NCI-H446 (cell line): Measurements from ENCODE around the gene BAD.

ENCODE experiments used
- DNase-seq, 2 experiments: peaks; one replicate each; lab custom pipeline; 2025; lab: John Stamatoyannopoulos, UW

Gene BAD

DNA sequence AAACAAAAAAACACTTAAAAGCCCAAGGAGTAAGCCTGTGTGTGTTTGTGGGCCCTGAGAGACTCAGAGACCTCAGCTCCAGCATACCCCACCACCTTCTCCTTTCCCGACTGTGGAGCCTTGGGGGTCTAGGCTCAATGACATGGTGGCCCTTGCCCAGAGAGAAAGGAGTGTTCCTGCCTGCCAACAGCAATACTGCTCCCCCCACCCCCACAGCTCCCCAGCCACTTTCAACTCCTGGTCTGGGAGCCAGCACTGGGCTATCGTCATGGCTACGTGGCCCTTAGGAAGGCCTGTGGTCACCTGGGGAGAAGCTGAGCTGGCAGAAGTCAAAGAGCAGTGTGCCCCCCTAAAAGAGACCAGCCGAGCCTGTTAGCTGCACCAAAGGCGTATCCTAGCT lies 40.4 kb downstream of the BAD start:
- DNase-seq, result no peak

DNA sequence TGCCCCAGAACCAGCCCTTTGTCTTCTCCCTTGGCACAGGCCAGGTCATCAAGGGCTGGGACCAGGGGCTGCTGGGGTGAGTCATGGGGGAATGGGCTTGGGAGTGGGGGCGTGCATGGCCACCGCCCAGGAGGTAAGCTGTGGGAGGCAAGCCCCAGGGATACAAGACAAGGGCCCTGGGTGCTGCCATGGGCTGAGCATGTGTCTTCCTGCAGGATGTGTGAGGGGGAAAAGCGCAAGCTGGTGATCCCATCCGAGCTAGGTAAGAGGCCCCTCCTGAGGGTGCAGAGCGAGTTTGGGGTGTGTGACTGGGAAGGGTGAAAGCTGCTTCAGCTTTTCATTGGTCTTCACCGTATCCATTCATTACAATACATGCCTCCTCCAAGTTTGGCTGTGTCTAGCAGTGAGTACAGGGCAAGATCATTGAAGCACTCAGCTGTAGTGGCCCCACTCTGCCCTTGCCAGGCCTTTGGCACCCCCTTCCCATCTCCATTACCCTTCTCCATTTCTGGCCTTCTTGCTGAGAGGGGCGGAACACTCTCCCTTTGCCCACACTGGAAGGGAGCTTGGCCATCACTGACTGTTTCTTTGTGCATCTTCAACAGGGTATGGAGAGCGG lies 41.1 kb downstream of the BAD start:
- DNase-seq, result no peak

DNA sequence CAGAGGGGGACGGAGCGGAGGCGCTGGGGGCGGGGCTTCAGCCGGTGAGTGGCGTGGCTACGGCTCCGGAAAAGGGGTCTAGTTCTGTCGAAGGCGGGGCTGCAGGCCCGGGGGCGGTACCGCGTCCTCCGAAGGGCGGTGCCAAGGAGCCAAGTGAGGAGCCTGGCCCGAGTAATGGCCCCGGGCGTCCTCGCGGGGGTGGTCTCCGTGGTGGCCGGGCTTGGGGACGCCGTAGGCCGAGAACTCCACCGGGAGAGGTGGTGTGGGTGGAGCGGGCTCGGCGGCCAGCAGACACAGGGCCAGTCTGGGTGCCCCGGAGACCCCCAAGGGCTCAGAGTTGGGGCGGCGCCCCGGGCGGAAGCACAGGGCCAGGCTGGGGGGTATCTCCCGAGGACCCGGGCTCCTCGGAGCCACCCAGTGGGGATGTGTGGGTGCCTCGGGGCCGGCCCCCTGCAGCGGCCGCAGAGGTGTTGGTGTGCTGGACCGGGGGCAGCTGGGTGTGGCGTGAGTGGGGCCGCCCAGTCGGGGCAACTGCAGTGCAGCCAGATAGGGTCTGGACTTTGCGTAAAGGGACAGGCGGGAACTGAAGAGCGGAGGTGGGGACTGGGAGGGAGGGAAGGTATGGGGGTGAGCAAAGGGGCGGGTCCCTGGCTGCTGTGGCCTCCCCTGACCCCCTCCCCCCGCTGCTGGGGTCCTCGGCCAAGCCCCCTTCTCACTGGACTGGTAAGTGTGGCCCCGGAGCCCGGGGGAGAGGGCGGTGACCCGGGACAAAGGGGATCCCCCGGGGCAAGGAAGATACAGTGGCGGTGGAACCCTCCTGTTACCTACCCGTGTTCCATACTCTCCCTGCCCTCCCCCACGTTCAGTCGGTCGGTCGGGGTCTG lies 42.7 kb downstream of the BAD start:
- peak in 1 of 2 experiments; percentile 61 for DNase-seq

DNA sequence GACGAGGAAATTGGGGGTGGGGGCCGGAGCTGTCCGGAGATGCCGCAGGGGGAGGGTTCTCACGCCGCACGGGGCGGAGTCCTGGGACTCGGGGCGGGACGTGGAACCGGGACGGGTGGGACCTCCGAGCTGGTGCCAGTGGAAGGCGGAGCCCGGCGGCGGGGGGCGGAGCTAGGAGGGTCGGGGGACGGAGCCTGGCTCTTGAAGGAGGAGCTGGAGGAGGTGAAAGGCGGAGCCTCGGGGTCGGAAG lies 43.3 kb downstream of the BAD start:
- peak; percentile 98 to 99 for DNase-seq

DNA sequence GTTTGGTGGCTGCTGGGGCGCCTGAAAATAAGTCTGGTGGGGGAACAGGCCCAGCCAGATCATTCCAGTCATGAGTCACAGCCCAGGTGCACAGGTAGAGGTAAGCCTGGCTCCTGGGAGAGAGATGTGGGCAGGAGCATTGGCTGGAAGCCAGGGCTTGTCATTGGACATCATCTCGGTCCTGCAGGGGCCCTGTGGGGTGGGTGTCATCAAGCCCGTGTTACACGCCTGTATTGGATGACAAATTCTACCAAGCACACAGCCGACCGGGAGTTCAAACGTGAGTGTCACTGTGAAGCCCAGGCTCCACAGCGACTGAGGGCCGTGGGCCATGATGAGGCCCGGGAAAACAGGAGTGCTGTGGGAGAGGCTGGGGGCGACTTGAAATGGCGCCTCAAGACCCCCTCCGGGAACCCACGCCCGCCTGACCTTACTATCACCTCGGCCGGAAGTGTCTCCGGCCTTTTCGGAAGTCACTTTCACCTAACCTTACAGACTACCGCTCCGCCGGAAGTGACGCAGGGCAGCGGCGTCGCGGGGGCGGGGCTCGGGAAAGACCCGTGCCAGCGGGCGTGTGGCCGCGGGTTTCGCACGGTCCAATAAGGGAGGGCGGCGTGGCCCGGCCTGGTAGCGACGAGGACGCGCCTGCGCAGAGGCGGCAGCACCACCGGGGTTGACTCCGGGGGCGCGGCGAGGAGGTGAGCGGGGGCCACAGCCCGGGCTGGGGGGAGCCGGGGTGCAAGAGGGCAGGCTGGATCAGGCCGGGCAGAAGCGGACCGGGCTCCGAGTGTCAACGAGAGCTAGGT lies 43.8 kb downstream of the BAD start, which contains the start of gene FKBP2:
Gene FKBP2, plus strand, starts transcription at position 661 of the 806 bp plus-strand sequence. CDS start 1,293 bp downstream, outside the sequence.
- peak; percentile 96 to 99 for DNase-seq

DNA sequence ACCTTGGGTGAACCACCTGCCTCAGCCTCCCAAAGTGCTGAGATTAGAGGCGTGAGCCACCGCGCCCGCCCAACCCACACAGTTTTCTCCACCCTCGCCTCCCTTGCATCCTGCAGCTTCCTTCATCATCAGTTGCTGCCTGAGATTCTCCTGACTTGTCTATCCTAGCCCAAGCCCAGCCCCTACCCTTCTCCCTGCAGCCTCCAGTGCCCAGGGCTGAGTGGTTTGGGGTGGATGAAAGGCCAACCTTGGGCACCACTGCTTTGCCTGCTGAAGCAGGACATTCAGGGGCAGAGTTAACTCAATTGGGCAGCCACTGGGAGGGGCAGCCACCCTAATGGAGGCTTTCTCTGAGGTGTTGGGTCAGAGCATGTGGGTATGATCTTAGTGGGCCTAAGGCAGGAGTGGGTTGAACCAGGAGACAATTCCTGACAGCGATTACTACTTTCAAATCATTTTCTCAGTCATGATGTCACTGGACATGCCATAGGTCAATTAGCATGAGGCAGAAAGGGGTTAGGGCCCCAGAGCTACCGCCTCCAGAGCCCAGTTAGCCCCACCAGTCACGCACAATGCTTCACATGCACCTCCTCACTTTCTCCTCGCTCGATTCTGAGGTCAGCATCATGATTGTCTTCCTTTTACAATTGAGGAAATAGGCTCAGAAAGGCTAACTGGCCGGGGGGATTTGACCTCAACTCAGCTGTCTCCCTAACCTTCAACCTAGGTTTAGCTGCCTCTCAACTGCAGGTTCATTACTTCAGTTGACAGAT lies 44.6 kb downstream of the BAD start:
- DNase-seq, result no peak

DNA sequence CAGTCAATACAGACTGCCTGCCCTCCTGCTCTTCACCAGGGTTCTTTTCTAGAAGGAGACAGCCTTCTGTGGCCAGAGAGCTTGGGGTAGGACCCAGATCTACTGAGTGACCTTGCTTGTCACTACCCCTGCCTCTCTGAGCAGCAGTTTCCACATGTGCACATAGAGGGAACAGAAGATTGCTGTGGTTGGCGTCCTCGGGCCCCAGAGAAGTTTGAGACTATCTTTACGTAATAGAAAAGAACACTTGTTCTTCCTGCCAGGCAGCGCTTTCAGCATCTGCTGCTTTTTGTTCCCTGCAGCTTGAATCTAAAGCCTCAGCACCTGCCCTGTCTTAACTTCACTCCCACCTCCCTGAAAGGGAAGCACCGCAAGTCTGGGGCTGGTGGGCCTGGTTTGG lies 45.5 kb downstream of the BAD start:
- no peak for DNase-seq

DNA sequence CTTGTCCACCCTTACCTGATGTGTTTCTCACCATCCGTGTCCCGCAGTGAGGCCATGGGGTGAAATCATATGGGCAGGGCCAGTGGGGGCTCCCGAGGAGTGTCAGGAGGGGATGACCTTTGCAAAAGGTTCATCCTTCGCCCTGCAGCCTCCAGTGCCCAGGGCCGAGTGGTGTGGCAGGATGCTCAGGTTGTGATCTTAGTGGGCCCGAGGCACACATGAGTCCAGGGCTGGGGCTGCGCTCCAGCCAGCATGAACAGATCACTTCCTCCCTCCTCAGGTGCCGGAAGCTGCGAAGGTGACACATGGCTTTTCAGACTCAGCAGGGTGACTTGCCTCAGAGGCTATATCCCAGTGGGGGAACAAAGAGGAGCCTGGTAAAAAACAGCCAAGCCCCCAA lies 46.4 kb downstream of the BAD start:
- no peak for DNase-seq

DNA sequence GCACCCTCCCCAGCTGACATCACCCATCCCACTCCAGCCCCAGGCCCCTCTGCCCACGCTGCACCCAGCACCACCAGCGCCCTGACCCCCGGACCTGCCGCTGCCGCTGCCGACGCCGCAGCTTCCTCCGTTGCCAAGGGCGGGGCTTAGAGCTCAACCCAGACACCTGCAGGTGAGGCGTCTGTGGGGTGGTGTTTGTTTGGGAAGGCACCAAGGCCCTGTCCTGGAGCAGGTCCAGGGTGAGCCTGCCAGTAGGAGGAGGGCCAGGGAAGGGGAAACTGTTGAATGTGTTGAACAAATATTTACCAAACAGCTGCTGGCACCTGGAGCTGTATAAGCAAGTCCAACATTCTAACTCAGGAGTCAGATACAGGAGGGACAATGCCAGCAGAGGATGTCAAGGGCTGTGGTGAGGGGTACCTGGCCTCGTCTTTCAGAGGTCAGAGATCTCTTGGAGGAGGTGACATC lies 46.9 kb downstream of the BAD start:
- no peak for DNase-seq

DNA sequence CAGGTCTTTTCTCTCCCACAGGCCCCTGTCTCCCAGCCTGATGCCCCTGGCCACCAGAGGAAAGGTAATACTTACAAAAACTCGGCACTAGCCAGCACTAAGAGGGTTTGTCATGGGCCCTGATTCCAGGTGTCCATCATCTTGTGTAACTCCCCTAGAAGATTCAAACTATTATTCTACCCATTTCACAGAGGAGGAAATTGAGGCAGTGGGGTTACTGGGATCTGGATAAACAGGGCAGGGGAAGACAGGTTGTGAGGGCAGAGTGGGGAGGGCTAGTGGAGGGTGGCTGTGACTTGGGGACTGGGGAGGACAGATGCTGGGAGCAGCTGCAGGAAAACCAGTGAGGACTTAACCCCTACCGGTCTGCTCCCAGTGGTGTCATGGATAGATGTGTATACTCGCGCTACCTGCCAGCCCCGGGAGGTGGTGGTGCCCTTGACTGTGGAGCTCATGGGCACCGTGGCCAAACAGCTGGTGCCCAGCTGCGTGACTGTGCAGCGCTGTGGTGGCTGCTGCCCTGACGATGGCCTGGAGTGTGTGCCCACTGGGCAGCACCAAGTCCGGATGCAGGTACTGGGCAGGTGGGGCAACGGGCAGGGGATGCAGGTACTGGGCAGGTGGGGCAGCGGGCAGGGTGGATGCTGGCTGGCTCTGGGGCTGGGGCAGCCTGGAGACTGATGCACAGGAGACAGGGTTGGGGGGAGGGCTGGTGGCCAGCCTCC lies 48.9 kb downstream of the BAD start:
- no peak for DNase-seq

DNA sequence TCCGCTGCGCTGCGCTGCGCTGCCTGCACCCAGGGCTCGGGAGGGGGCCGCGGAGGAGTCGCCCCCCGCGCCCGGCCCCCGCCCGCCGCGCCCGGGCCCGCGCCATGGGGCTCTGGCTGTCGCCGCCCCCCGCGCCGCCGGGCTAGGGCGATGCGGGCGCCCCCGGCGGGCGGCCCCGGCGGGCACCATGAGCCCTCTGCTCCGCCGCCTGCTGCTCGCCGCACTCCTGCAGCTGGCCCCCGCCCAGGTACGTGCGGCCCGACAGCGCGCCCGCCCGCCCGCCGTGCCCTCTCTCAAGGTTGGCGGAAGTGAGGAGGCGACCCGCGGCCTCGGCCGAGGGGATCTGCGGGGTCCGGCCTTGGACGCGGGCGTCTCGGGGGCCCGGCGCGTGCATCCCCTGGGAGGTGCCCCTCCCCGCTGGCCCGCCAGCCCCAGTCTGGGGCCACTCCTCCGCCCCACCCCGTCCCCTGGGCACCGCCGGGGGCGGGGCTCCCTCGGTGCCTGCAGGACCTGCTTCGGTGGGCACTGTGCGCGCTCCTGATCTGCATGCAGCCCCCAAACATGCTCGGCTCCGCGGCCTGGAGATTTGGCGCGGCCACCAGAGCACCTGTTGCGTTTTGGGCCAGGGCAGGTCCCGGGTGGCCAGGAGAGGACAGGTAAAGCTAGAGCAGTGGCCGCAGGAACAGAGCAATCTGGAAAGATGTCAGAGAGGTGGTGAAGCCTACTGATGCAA lies 49.7 kb downstream of the BAD start:
- DNase-seq, result peak in 1 of 2 experiments; percentile 59

DNA sequence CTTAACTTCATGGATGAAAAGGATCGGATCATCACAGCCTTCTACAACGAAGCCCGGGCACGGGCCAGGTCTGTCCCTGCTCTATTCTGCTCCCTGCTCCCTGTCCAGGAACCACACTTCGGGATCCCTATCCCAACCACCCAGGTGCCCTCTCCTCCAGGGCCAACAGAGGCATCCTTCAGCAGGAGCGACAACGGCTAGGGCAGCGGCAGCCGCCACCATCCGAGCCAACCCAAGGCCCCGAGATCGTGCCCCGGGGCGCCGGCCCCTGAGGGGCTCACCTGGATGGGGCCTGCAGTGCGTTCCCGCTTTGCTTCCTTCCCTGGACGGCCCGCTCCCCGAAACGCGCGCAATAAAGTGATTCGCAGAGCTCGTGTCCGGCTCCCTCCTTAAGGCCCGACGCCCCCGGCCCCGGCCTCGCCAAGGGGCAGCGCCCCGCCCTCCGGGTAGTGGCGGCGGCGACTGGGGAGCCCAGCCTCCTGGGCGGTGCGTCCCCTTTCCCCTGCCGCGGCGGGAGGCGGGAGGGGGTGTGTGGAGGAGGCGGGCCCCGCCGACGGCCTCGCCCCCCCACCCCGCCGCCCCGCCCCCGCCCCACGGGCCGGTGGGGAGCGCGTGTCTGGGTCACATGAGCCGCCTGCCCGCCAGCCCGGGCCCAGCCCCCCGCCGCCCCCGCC lies 50.4 kb downstream of the BAD start, which contains the start of gene VEGFB:
Gene VEGFB, plus strand, starts transcription at position 672 of the 674 bp plus-strand sequence. CDS start 250 bp downstream, outside the sequence.
- peak in 1 of 2 experiments; percentile 70 for DNase-seq

DNA sequence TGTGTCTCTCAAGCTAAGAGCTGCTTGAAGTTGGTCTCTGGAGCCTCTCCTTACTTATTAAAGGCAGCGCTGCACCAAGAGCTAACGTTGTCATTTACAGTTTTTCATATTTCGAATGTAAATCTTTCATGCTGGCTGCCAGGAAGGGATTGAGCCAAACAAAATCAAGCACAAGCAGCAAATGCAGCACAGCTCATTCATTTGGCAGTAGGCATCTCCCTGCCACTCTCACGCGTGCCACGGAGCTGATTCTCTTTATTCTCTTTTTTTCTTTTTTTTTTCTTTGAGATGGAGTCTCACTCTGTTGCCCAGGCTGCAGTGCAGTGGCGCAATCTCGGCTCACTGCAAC lies 51.5 kb downstream of the BAD start:
- DNase-seq, result no peak

DNA sequence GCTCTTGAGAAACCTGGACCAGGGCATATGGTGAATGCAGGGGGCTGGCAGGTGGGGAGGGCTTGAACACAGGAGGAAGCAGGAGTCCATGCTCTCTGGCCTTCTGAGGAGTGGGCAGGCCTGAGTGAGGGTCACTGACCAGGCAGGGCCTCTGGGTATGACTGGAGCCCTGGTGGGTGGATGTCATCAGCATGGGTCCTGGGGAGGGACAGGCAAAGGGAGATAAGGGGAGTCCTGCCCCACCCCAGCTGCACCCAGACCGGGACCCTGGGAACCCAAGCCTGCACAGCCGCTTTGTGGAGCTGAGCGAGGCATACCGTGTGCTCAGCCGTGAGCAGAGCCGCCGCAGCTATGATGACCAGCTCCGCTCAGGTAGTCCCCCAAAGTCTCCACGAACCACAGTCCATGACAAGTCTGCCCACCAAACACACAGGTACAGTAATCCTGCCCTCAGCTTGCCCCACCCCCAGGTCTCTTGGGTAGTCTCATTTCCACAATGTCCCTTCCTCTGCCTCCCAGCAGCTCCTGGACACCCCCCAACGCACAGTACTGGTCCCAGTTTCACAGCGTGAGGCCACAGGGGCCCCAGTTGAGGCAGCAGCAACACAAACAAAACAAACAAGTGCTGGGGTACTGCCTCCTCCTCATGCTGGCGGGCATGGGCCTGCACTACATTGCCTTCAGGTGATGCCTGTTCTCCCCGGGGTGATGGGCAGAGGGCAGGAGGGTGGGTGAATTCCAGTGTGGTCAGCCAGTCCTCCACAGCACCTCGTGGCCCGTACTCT lies 52.1 kb downstream of the BAD start:
- no peak for DNase-seq

DNA sequence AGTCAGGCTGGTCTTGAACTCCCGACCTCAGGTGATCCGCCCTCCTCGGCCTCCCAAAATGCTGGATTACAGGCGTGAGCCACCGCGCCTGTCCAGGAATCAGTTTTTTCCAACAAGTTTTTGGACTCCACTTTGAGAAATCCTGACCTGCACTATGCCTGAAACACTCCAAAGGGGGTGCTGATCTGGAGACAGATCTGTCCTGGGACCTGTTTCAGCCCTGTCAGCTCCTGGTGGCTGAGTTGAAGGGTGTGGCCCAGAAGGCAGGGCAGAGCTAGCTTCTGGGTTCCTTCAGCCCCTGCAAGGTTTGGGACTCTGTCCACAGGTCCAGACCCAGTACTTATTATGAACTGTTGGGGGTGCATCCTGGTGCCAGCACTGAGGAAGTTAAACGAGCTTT lies 52.9 kb downstream of the BAD start:
- no peak for DNase-seq

DNA sequence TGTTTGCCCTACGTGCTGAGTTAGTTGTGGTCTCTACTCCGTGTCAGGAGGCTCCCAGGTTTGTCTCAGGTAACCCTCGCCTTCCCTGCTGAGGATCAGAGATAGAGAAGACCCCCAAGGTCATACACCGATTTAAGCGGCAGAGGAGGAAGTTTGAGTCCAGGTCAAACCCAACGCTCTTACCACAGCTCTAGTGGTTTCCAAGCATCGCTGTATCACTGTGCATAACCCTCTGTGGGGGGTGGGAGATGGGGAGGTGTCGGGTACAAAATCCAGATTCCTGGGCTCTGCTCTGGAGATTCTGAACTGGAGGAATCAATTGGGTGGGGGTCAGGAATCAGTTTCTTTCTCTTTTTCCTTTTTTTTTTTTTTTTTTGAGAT lies 53.5 kb downstream of the BAD start:
- no peak for DNase-seq

DNA sequence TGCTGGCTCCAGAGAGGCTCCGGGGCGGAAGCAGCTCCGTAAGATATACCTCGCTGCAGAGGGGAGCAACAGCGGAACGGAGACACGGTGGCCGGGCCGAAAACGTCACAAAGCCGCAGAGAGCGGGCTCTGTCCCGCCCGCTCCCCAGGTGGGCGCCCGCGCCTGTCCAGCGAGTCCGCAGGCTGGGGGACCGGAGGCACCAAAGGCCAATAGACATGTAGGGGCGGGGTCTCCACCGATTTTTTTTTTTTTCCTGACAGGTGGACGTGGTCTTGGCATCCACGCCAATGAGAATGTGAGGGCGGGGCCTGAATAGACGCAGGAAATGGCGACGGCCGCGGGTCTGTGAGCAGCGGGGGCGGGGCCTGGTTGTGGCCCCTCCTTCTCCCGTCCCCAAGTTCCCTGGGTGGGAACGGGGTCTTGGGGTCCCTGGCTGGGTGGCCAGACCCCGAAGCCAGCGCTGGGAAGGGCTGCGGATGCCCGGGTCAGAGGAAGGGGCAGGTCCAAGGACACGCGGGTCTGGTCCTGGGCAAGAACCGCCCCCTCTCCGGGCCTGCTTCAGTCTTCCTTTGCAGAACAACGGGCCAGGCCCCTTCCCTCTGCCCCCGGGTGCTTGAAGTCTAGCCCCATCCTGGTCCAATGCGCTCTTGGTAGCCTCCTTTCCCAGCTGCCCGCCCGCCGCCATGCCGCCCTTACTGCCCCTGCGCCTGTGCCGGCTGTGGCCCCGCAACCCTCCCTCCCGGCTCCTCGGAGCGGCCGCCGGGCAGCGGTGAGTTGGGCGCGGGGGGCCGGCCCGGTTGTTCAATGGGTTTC lies 54.1 kb downstream of the BAD start, which contains the start of gene DNAJC4:
Gene DNAJC4, plus strand, starts transcription at position 378 of the 814 bp plus-strand sequence. Its CDS starts 307 bp downstream, at position 685.
- peak; percentile 90 to 94 for DNase-seq

DNA sequence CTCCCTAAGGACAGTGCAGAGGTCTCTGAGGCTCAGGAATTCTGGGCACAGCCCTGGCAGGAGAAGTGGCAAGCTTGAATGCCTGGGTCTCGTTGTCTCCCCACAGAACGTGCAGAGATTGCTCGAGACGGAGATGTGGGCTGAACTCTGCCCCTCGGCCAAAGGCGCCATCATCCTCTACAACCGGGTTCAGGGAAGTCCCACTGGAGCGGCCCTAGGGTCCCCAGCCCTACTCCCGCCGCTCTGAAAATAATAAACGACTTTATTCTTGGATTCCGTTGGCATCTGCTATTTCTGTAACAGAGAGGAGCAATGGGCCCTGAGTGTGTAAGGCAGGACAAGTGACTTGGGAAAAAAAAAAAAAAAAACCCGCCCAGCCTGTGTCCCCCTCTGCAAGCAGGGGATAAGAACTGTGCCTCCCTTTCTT lies 54.7 kb downstream of the BAD start:
- DNase-seq, result no peak
